Epithelial cell of prostate (primary cell): ENCODE measurements around the gene XKRX.

Experiments
- DNase-seq: peaks from one replicate; pipeline ENCODE4 v3.0.0-alpha.2; 2011; ENCODE audit warnings: low read depth, low spot score
- H3K27ac ChIP-seq: fragments of 450-650 bp; 2 replicates; pipeline ENCODE4 v1.5.1; 2017; ENCODE audit warnings: mild to moderate bottlenecking

XKRX gene

DNA sequence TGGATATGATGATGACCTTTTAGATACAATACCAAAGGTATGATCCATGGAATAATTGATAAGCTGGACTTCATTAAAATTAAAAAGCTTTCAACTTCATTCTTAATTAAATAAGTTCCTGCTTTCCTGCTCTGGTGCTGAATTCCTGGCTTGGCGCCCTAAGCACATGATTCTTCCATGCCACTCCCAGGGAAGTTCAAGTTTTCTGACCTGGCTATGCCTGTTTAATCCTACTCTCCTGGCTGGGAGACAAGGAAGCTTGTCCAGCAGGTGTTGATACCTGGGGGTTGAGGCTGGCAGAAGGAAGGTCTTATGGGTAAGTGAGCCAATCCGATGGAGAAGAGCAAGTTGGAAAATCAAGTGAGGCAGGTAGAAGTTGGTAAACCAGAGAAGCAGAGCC is 24.3 kb downstream of the XKRX start:
- no peak overlapping the region for H3K27ac ChIP-seq
- DNase-seq = no peak

DNA sequence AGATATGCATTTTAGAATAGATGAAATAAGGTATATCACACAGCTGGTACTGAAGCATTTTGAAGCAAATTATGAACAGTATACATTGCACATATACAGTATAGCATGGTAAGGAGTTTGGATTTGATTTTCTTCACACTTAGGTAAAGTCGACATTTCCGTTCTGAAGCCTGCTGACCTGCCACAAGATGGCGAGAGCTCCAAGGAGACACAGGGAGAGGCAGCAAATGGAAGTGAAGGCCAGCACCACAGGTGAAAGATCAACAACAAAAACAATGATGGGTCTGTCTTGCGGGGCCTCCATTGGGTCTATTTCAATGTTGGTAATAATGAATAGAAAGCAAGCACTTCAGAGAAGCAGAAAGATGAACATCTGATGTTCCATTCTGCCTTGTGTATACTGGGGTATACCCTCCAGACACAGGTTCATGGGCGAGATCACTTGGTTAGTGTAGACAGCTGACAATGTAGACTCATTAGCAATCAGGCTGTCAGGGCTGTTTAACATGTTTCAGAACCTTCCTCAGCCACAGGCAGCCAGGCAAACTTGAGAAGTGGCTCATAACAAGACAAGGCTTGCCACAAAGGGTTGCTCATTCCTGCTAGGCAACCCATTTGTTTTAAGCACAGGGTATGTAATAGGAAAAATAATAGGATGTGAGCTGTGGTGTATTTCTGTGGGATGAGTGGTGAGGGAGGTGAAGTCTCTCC is 33.2 kb downstream of the XKRX start:
- peak overlapping the region; percentile 63 for H3K27ac ChIP-seq
- DNase-seq = peak; percentile 75

DNA sequence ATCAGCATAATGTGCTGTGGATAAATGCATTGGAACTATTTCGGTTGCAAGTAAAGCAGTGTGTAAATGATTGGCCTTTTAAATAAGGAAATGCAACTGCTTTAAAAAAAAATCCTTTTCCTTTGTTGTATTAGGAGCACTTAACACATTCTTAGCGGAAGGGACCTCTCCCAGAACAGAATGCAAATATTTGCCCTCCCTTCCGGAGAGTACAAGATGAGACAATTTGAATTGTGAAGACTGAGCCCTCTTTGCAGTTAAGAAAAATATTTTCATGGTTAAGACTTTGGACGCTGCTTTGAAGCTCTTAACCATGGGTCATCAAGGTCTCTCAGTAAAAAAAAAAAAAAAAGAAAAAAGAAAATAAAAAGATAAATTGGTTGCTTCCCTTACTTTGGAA is 45.1 kb downstream of the XKRX start:
- no peak for DNase-seq
- no peak overlapping the region for H3K27ac ChIP-seq

DNA sequence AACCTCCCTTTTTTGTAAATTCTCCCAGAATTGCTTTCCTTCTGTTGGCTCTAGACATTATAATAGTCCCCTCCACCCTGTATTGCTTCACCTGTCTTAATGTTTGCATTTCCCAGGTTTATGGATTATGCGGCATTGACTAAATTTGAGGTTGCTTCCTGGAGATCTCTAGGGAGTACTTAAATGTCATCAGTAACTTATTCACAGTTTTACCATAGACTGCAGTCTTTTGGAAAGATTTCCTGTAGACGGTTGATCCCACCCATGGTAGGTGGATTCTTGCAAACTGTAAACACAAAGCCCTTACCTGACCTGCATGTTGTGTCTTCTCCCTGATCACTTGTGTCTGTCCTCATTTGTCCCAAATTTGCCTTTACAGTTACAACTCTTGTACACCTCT is 48.3 kb downstream of the XKRX start:
- no peak for DNase-seq

DNA sequence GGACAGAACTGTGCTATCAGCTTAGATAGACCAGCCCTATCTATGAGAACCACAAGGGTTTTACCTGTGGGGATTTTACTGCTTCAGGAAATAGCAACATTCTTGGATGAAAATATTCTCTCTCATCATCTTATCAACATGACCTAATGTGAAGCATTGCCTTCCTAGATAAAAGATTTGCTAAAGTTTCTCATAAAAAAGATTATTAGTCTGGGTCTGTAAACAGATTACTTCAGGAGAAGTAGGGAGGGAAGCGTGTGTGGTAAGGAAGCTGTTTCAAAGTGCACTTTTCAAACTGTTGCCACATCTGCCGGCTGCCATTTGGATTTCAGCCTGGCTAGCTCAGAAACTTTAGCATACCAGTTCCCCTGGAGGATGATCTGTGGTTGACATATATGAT is 54.4 kb downstream of the XKRX start, which contains the start of gene NOX1:
Gene NOX1 (minus strand): TSS at position 35 of the 400 bp plus-strand sequence. CDS start 220 bp downstream, outside the sequence.
- H3K27ac ChIP-seq = no peak within 1 kb of the TSS
- no peak for DNase-seq

More for the DNA sequence above, 48.3 kb downstream of the XKRX start:
- no peak overlapping the region for H3K27ac ChIP-seq

DNA sequence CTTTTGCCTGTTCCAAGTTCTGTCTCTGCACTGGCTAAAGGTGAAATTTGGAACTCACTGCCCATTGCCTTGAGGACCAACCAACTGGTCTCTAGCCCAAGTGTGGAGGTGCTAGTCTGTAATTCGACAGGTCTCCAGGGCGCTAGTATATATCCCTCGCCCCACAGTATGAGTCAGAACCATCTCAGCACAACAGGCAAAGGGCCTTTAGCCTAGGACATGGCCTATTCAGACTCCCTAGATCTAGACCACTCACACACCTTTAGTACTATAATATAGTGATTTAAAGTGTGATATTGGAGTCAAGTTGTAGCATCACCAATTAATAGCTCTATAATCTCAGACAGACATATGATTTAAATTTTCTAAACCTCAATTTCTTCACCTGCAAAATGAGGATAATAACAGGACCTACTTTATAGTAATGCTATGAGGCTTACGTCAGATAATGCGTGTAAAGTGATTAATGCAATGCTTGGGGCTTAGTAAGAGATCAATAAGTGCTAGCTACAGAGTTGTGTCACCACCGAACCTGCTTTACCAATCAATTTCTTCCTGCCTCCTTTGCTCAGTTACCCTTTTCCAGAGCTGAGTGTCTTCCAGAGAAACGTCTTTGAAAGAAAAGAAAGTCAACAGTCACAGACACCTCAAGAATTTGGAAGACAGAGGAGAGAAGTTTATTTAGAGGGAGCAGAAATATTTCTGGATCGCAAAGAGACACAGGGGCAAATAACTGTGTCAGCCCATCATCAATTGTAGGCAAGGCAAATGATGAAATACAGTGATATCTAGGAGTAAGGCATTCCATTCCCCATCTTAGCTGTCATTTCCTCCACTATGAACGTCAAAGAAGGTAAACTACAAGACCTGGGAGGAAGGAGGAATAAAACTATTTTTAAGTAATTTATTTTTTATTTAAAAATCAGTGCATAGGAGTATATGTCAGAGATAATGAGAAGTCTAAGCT is 56.8 kb downstream of the XKRX start:
- no peak overlapping the region for H3K27ac ChIP-seq
- DNase-seq = no peak

DNA sequence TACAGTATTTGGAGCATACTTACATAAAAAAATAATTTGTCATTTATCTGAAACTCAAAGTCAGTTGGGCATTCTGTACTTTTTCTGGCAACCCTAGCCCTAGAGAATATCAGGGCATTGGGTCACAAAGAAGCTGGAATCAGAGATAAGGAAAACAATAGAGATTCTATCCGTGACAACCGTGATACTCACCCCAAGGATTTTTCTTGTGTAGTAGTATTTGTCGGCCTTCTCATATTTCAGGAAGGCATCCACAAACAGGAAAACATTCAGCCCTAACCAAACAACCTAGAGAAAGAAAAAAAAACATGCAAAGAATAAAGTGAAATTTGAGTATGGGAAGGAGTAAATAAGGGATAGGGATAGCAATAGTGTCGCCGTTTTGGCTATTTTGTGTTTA is 58.2 kb downstream of the XKRX start:
- no peak overlapping the region for H3K27ac ChIP-seq
- no peak for DNase-seq

DNA sequence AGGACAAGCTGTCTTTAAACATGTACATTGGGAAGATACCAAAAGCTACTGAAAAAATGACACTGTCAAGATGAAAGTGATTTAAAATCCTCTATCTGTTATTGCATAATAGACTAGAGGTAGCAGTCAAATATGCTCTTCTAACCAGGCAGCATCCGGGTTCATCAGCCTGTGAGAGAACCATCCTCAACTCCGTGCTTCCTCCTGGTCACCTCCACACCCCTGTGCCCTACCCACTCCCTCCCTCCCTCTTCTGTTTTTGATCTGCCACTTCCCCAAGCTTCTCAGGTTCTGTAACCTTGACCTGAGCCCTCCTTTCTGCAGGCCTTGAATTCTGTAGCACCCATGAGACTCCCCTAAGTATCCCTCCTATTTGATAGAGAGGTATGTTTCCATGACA is 60.4 kb downstream of the XKRX start:
- no peak for DNase-seq
- H3K27ac ChIP-seq = no peak overlapping the region

DNA sequence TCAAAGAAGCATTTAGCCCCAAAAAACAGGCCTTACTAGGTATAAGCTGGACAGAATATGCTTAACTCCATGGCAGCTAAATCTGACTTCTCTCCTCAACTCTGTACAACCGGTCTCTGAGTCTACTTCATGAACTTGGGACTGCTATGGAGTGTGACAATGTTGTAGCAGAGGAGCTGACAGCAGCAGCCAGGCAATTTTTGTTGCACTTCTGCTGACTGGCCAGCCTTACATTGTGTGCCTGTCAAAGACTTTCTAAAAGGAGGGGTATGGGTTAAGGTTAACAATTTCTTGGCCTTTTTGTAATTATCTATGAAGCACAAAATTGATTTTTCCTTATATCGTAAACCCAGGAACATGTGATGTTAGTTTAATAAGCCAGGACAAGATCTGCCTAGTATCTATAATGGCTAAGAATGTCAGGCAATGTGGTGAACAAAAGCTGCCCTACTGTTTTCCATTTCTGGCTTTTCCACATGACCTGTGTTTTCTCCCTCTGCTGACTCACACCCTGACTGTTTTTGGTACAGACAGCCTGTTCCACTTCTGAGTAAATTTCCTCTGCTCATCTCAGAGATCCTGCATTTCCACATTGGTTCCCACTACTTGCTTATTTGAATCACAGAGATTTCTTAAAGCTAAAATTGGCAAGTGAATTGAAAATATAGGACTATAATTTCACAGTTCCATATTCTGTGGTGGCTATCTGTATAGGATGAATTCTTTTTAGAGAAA is 63.9 kb downstream of the XKRX start:
- no peak overlapping the region for H3K27ac ChIP-seq
- DNase-seq = no peak
